Measurements from ENCODE around the gene VAMP7. TPM values are rescaled to one million over a fixed set of nuclear protein-coding genes. Genes with fewer than 3 reads are reported as not detected.

Gene VAMP7
- polyA plus RNA-seq, 1 donor (not counting 4 experiments of a cell fraction or from before 2014, with no cell fraction given): 41.5 TPM

DNA sequence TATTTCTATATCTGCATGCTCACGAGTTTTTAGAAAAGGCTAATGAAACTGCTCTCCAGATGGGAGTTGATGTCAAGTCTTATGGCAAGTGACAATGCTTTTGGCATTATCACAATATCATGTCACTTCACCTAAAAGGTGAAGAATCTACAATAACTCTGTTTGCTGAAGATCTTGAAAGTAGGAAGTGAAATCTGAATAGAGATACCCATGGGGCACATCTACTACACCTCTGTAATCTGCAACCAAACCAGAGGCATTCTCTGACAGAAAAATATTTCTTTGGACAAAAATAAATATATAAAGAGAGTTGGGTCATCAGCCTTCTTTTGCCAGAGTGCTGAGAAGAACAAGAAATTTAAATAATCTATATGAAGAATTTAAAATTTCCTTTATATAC lies 3.9 kb upstream of the VAMP7 start:
- Histone ChIP-seq H3K4me1 (ENCODE audit: control insufficient read depth, extremely low read depth, insufficient read depth, low read length) (peaks cover 6% of the 10 kb centered on the region), H3K27me3 (ENCODE audit: control insufficient read depth, extremely low read depth, insufficient read depth, low read length) (peaks cover 7% of the 10 kb centered on the region), H3K36me3 (ENCODE audit: control insufficient read depth in 2 of 2, extremely low read depth in 1 of 2, insufficient read depth in 2 of 2, low read length in 2 of 2) (no peaks in the 10 kb centered on the region), H3K4me2 (ENCODE audit: control insufficient read depth, extremely low read depth, insufficient read depth, low read depth, low read length) (no peak overlapping the region), H3K4me3 (ENCODE audit: control insufficient read depth in 2 of 3, extremely low read depth in 1 of 3, insufficient read depth in 2 of 3, low read depth in 1 of 3, low read length in 3 of 3) (no peak overlapping the region), H3K9me3 (ENCODE audit: control insufficient read depth, low read depth, low read length) (no peaks in the 10 kb centered on the region), H3K9me1 (ENCODE audit: control insufficient read depth, extremely low read depth, insufficient read depth, low read length) (no peaks in the 10 kb centered on the region), H4K20me1 (ENCODE audit: control insufficient read depth, extremely low read depth, insufficient read depth, low read length) (no peaks in the 10 kb centered on the region), H3K9ac (ENCODE audit: control insufficient read depth, extremely low read depth, insufficient read depth, low read length) (no peak overlapping the region), H3K79me2 (ENCODE audit: control insufficient read depth, insufficient read depth, low read length) (peaks cover 10% of the 10 kb centered on the region), H3K27ac (ENCODE audit: control insufficient read depth, insufficient read depth, low read length) (no peak overlapping the region), H2AFZ (ENCODE audit: control insufficient read depth, low read length) (no peak overlapping the region)
- DNase-seq (ENCODE audit: low read depth, low spot score) (no peak), FAIRE-seq (no peak)
- TF ChIP-seq, protein P1, sequence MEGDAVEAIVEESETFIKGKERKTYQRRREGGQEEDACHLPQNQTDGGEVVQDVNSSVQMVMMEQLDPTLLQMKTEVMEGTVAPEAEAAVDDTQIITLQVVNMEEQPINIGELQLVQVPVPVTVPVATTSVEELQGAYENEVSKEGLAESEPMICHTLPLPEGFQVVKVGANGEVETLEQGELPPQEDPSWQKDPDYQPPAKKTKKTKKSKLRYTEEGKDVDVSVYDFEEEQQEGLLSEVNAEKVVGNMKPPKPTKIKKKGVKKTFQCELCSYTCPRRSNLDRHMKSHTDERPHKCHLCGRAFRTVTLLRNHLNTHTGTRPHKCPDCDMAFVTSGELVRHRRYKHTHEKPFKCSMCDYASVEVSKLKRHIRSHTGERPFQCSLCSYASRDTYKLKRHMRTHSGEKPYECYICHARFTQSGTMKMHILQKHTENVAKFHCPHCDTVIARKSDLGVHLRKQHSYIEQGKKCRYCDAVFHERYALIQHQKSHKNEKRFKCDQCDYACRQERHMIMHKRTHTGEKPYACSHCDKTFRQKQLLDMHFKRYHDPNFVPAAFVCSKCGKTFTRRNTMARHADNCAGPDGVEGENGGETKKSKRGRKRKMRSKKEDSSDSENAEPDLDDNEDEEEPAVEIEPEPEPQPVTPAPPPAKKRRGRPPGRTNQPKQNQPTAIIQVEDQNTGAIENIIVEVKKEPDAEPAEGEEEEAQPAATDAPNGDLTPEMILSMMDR (optimal IDR thresholded peaks at IDR 0.05 in 1 of 3, IDR thresholded peaks at IDR 0.05 in 1 of 3, conservative IDR thresholded peaks at IDR 0.05 in 1 of 3; ENCODE audit: extremely low read depth in 1 of 3, insufficient read depth in 2 of 3, low read length in 3 of 3): no peak
- no peak for TF ChIP-seq EZH2 (IDR thresholded peaks at IDR 0.05; ENCODE audit: low read length)
- dilution Hi-C loops (cut with MboI; ENCODE audit: extremely low pct_ligation_motif_present, low sequenced_read_pairs): no loop called here

DNA sequence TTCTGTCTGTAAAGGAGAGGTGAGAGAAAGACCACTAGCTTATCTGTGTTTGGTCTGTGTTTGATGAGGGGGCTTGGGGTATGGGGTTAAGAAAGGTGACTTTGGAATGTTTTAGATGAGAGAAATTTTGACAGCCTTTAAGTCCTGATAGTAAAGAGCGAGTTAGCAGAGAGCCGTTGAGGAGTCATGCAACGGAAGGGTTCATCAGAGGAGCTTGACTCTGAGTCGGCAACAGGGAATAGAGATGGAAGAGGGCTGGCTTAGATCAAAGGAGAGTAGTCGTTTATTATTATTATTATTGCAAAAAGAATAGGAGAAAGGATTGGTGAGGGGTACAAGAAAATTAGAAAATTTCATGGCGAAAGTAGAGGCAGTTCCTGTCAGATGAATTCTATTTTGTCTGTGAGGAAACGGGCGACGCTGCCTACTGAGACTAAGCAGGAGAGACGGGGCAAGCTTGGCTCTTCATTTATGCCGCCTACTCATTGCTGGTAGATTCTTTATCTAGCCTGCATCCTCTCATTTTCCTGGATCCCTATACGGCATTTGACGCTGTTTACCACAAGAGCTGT lies 473 bp upstream of the VAMP7 start:
- Histone ChIP-seq H3K4me3 (ENCODE audit: control insufficient read depth in 2 of 3, extremely low read depth in 1 of 3, insufficient read depth in 2 of 3, low read depth in 1 of 3, low read length in 3 of 3) (peak overlapping the region; percentile 73 to 74 (median 74)), H3K4me2 (ENCODE audit: control insufficient read depth, extremely low read depth, insufficient read depth, low read depth, low read length) (peak overlapping the region; percentile 81), H2AFZ (ENCODE audit: control insufficient read depth, low read length) (peak overlapping the region; percentile 92), H3K9ac (ENCODE audit: control insufficient read depth, extremely low read depth, insufficient read depth, low read length) (peak overlapping the region; percentile 82), H4K20me1 (ENCODE audit: control insufficient read depth, extremely low read depth, insufficient read depth, low read length) (no peaks in the 10 kb centered on the region), H3K27ac (ENCODE audit: control insufficient read depth, insufficient read depth, low read length) (no peak overlapping the region), H3K9me1 (ENCODE audit: control insufficient read depth, extremely low read depth, insufficient read depth, low read length) (no peaks in the 10 kb centered on the region), H3K27me3 (ENCODE audit: control insufficient read depth, extremely low read depth, insufficient read depth, low read length) (no peaks in the 10 kb centered on the region), H3K36me3 (ENCODE audit: control insufficient read depth in 2 of 2, extremely low read depth in 1 of 2, insufficient read depth in 2 of 2, low read length in 2 of 2) (no peaks in the 10 kb centered on the region), H3K79me2 (ENCODE audit: control insufficient read depth, insufficient read depth, low read length) (peaks cover 22% of the 10 kb centered on the region), H3K9me3 (ENCODE audit: control insufficient read depth, low read depth, low read length) (no peaks in the 10 kb centered on the region), H3K4me1 (ENCODE audit: control insufficient read depth, extremely low read depth, insufficient read depth, low read length) (peaks cover 8% of the 10 kb centered on the region)
- DNase-seq (ENCODE audit: low read depth, low spot score) (no peak), FAIRE-seq (no peak)
- no peak for TF ChIP-seq EZH2 (IDR thresholded peaks at IDR 0.05; ENCODE audit: low read length)
- TF ChIP-seq, protein P1 (optimal IDR thresholded peaks at IDR 0.05 in 1 of 3, IDR thresholded peaks at IDR 0.05 in 1 of 3, conservative IDR thresholded peaks at IDR 0.05 in 1 of 3; ENCODE audit: extremely low read depth in 1 of 3, insufficient read depth in 2 of 3, low read length in 3 of 3): no peak
- dilution Hi-C loops (cut with MboI; ENCODE audit: extremely low pct_ligation_motif_present, low sequenced_read_pairs): no loop called here

Measured in keratinocyte (primary cell).